Effector CD8-positive, alpha-beta T cell (primary cell): Measurements from ENCODE around the gene ARHGEF3.

ENCODE experiments used
- DNase-seq: peaks from one replicate; lab custom pipeline; 2025; lab: John Stamatoyannopoulos, UW

ARHGEF3 gene

DNA sequence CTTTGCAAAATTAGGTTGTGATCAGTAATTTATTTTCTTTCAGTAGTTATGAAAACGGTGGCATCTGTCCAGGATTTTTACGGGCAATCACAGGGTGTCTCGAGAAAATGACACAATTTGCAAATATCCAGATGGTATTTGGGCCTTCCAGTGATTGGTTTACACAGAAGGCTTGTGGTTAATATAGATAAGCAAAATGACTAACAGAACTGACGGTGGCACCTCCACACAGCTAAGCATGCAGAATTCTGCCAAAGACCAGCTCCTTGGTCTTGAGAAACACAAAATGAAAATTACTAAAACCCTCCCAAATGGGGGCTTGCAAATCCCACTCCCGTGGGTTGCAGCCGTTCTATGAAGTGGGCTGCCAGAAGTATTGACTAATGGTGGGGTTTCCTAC is 5.5 kb downstream of the ARHGEF3 start:
- DNase-seq = no peak

DNA sequence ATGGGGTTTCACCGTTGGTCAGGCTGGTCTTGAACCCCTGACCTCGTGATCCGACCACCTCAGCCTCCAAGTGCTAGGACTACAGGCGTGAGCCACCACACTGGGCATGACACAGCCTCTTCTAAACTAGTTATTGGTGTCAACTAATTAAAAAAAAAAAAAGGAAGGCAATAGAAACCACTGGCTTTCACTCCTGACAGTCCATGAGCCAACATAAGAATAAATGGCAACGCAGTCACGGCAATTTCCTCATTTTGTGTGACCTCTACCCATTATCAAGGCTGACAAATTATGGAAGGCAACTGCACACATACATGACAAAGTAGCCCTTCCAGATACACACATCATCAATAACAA is 5.9 kb downstream of the ARHGEF3 start:
- DNase-seq = no peak

DNA sequence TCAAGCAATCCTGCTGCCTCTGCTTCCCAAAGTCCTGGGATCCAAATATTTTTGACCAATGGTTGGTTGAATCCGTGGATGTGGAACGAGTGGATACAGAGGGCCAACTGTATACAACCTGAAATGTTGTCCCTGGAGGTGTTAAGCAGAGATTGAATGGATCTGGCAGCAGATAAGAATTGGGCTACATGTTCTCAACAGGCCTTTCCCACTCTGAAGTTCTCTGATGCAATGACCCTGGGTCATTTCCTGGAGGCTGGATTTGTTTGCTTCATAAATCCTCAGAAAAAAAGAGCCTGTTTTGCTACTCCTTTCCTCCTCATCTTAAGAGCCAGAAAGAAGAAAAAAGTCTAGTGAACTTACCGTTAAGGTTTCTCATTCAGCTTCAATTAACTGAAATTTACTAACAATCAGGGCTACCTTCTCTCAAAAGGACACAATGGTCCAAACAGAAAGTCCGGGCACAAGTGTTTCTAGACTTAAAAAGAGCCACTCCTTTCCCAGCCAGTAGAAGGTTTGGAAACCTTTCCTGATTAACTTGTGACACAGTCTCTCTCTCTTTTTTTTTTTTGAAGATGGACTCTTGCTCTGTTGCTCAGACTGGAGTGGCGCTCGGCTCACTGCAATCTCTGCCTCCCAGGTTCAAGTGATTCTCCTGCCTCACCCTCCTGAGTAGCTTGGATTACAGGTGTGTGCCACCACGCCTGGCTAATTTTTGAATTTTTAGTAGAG is 6.5 kb downstream of the ARHGEF3 start:
- DNase-seq = no peak

DNA sequence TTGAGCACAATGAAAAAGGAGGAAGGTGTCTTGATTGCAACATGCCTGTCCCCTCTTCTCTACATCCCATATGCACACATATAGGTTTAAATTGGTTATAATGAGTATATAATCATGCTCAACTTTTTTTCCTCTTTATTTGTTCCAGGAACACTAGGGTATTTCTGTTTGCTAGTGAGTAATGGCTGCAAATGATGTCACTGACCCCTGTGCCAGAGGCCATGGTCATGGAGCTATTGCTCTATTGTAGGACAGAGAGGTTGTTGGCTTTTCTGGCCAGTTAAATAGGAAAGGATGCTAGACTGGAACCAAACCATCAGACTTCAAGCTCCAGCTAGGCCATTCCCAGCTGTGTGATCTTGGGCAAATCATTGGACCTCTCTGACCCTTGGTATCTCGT is 9.6 kb downstream of the ARHGEF3 start:
- DNase-seq = no peak

DNA sequence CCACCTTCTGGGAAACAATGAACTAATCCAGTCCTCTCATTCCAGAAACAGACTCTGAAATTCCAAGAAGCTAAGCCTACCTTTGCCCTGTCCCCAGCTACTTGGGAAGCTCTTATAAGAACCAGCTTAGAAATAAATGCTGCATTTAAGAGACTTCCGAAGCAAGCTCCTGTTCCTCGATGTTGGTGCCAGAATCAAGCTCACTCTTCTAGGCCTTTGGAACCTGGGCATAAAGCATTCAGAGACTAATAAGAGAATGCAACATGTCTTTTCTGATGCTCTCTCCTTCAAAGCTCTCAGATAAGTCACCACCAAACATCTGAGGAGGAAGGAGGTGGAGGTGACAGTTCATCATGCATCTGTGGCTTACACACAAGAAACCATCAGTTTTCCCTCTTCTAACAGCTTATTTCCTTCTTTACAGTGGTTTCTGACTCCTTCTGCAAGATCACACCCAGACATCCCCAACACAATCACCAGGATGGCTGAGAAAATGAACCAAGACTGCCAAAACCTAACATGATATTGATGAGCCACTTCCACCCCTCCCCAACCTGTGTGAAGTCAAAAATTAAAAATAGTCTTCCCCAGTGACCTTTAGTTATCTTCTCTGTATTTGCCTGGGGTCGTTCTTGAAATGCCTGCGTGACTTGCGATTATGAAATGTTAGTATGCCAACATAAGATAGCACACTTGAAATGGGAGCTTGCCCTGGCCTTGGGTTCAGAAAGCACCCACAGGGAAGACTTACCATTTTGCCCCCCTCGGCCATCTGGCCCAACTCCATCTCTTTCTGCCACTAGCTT is 11.5 kb downstream of the ARHGEF3 start:
- DNase-seq = no peak

DNA sequence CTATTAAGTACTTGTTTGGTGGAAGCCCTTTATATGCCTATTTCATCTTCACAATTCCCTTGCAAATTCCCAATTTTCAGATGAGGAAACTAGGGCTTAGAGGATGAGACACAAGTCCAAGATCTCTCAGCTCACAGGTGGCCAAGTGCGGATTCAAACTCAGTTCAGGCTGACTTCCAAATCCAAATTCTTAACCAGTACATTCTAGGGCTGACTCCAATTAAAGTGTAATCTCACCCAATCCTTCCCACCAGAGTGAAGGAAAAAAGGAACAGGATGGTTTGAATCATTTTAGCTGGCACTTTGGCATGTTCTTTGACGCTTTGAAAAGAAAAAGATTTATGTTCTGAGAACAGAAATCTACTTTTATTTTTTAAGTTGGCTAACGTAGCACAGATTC is 12.7 kb downstream of the ARHGEF3 start:
- no peak for DNase-seq

DNA sequence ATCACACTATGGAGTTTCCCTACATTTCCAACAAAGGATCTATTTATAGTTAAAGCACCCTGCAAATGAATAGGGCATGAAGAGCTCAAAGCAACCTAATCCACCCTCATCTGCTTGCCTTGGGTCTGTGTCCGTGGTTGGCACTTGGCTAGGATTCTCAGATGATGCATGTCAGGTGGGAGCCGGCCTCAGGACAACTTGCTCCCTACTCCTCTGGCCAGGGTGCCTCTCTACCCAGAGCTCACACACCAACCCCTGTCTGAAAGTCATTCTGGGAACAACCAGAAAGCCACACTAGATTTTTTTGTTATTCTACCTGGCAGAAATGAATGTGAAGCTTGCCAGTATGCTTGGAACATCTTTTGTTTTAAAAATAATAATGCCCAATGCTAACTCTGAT is 13.2 kb downstream of the ARHGEF3 start:
- no peak for DNase-seq

DNA sequence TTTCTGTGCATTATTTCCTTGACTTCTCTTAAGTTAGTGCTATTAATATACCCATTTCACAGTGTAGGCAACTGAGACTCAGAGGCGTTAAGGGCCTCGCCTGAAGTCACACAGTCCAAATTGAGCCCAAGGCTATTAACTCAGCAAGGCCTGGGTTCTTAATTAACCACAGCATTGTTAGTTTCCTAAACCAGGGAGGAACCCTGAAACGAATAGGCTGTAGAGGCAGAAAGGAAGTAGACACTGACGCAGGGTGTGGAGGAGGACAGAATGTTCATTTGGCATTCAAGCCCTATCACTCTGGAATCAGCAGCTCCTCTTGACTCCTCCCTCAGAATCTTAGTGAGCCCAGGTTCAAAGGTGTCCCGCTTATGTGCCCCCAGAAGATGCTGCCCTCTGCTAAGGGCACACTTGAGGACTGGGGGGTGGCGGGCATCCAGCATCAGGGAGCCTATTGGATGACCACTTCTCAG is 13.9 kb downstream of the ARHGEF3 start:
- no peak for DNase-seq

DNA sequence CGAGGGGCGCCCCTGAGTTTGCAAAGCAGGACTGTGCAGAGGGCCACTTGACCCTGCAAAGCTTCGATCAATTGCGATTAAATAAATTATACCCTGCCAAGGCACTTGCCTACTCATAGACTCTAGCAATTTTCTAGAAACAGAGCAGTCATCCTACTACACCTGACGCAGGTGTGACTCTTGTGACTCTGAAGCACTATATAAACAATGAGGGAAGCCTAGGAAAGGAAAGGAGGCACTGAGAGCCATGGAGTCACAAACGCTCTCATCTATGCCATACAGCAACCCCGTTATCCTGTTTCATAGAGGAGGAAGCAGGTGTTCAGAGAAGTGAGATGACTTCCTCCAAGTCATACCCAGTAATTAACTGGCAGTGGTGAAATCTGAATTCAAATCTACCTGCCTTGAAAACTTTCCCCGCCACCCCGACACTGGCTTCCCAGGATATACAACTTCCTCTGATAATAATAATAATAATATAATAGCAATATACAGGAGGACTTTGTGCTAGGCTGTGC is 14.4 kb downstream of the ARHGEF3 start:
- DNase-seq = no peak

DNA sequence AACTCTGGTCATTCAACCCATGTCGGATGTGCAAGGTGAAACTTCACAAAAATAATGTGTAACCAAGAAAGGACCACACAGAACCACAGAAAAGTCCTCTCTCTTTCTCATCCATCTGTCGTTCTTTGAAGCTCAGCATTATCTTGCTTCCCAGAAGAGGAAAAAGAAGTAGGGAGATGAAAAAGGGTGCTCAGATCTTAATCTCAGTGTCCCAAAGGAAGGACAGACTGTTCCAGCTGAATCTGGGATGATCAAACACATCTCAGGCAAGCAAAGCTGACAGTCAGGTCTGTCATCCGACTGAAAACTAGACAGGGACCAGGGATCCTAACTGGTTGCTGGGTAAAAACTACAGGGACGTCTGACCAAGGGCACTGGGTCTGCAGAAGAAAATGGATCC is 16.2 kb downstream of the ARHGEF3 start:
- no peak for DNase-seq

DNA sequence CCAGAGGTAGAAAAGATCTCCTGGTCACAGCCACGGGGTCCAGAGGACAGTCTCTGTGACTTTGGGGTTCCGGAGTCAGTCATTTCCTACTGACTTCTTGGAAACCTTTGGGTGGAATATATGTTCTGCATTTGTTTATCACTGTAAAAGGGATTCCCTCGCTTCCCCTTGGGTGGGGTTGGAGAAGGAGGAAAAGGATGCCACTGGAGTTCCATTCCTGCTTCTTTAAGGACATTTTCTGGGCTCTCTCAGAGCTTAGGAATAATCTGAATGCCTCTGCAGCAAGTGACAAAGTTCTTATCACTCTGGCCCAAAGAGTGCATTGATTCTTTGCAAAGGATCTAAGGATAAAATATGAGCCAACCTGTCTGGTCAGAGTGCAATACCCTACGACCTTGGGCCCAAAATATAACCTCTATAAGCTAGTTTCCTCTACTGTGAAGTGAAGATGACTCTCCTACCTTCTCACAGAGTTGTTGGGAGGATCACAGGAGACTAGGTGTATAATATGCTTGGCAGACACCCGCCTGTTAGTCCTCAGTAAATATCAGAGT is 17.2 kb downstream of the ARHGEF3 start:
- no peak for DNase-seq

DNA sequence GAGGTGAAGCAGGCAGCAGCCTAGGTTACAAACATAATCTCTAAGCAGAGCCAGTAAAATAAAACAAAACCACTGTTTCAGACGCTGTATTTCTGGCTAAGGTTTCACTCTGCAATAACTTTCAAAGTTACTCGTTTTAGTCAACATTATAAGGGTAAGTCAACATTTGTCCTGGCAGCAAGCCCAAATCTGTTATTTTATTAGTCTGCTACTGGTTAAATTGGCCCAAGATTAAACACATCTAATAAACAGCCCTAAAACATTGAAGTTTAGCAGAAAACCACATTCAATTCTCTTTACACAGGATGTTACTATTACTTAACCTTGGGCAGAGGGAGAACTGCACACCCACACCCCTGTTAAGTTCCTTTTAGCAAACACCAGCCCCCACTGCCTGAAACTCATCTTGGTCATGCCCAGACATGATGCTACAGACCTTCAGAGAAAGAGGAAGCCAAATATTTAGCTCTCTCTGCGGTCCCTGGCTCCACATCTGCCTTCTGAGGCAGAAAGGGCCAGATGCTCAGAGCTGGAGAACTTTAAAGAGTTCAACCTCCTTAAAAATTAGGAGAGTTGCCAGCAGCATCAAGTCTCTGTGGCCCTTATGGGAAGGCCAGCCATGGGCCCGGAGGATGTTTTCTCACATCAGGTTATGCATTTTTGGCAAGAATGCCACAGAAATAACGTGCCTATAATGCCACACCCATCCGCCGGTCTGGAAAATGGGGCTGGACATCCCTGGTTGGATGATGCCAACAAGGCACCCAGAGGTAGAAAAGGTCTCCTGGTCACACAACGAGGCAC is 17.9 kb downstream of the ARHGEF3 start:
- DNase-seq = peak; percentile 13

DNA sequence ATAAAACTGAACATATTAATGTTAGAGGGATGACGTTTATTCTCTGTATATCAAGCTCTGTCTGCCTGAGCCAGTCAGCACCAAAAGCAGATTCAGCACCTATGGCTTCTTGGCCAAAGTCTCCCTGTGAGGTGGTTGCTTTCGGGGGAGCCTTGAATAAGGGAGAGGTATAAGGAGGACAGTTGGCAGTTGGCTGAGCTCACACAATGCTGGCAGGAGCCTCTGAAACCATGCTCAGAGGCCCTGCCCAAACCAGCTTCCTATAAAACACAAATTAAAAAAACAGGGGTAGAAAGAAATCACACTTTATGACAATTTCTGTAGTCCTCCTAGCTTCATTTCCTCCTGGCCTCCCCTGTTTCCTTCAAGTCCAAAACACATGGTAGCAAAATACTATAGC is 18.8 kb downstream of the ARHGEF3 start:
- no peak for DNase-seq

DNA sequence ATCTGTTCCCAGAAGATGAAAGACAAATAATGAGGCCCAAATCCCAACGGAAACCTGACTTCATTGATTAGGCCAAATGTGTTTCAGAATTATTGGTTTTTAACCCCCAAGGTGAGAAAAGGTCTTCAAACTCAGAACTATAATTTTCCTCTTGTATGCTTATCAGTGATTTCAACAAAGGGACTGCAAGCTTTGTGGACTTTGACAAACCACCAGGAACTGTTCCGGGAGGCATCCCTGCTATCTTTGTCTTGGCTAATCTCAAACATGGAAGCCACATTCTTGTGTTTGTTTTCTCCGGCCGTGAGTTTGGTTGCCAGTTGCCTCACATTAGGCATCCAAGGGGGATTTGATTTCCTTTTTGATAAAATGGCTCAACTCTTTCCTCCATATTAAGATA is 19.5 kb downstream of the ARHGEF3 start:
- DNase-seq = no peak

DNA sequence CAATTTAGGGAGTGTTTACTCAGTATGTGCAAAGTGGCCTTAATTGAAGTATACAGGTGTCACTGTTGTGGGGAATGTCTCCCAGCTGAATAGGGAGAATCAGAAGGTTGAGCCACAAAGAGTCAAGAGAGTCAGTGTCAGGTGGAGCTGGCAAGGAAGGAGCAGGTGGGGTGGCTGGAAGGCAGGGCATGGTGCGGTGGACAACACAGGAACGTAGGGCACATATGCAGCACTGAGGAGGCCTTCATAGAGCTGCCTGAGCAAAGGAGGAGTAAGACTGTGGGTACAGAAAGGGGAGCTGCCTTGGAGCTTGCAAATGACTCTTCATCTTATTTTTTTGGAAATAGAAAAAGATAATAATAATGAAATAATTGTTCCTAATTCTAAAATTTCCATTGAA is 20.0 kb downstream of the ARHGEF3 start:
- DNase-seq = no peak

DNA sequence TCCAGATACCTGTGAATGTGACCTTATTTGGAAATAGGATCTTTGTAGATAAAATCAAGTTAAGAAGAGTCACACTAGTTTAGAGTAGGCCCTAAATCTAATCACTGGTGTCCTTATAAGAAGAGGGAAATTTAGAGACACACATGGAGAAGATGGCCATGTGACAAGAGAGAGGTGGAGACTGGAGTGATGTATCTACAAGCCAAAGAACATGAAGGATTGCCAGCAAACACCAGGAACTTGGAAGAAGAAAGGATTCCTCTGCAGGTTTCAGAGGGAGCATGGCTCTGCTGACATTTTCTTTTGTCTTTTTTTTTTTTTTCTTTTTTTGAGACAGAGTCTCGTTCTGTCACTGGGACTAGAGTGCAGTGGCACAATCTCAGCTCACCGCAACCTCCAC is 20.8 kb downstream of the ARHGEF3 start:
- no peak for DNase-seq

DNA sequence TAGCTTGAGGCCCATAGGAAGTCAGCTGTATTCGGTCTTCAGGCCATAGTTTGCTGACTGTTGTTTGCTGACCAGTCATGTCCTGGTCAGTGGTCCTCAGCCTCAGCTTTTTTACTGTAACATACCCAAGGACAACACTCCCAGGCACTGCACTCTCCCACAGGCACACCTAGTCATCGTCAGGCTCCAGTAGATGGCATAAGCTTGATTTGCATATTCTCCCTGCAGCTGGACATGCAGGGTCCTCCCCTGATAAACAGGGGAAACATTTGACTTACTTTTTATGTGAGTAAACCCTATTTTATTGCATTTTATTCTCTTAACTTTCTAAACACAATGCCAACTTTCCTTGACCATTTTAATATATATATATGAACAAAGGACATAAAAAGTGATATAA is 22.9 kb downstream of the ARHGEF3 start:
- no peak for DNase-seq

DNA sequence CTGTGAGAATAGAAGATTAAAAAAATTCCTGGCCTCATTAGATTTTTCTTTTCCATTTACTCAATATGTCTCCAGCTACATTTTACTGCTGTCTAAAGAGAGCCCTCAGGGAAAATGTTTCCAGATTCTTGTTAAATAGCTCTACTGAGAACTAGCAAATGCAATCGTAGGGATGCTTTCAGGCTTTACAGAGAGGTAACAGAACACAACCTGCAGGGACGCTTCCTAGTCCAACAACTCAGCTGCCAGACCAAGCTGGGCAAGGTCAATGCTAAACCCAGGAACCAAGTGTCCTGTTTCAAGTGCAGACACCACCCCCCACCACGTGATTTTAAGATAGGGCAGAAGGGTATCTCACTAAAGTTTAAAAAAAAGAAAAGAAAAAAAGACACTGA is 25.2 kb downstream of the ARHGEF3 start:
- DNase-seq = no peak

DNA sequence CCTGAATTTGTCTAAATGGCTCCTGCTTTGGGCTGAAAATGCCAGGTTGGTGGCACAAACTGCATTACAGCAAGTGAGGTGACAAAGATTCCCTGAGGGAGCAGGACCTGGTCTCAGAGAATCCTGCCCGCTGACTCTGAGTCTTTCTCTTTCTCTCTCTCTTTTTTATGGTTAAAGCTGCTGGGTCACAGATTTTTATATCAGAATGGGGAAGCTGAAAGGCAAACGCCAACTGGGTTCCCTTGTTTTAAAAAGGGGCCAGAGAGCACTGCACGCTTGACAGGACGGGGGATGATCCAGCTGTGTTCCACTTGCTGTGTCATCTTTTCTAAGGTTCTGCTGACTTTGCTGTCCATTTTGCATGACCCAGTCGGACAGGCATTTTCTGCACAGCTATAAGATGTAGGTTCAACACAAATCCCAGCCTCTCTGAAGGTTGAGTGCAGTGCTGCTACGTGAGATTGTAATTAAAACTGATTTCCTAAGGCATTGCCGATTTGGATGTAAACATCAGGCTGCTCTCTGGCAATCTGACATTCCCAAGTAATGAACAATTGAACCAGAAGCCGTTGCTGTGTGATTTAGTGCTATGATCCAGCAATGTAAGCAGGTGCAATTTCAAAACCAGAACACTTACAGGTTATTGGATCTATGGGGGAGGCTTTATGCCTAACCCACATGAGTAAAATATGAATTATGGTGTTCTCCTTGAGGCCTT is 25.8 kb downstream of the ARHGEF3 start:
- DNase-seq = no peak

DNA sequence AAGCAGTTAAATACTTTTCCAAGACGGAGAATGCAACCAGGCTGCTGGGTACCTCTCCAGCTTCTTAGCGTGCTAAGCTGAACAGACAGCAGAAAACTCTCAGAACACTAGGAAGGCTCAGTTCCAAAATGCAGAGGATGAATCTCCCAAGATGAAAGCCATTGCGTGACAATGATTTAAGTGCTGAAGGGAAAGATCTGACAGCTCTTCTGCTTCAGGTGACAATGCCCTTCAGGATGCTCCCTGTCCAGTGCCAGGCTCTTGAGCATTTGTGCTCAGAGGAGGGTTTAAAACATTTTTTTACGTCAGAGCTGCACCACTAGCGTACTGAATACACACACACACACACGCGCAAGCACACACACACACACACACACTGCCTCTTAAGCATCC is 26.3 kb downstream of the ARHGEF3 start:
- no peak for DNase-seq

DNA sequence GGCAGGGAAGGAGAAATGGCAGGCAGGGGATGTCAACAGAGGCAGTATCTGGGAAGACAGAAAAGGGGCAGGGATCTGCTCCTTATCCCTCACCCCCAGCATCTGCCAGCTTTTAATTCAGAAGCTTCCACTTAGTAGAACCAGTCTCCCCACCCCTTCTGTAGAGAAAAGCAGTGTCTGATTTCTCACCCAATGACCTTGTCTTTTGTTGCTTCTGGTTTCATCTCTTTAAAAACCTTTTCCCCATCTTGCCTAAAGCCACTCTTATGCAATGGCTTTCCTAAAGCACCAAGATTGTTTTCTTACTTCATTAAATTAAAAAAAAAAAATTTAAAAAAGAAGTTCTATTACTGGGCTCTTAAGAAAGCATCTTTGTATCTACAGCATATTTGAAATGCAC is 27.8 kb downstream of the ARHGEF3 start:
- no peak for DNase-seq
